ENCODE results near the gene GPX5. TPM values are rescaled to one million over a fixed set of nuclear protein-coding genes. Genes with fewer than 3 reads are reported as not detected.

Gene GPX5
- total RNA-seq, 1 experiment from 2014 or later, result not detected

- POLR2A ChIA-PET, result no interaction called here
These were observed 57.8 kb downstream of the GPX5 start for GRCh38 chr6:28583463-28583862.

More at GRCh38 chr6:28583463-28583862, 57.8 kb downstream of the GPX5 start:
- no peak overlapping the region for H3K27ac ChIP-seq (ENCODE audit: low read length)
- TF ChIP-seq POLR2AphosphoS5 (IDR thresholded peaks at IDR 0.05; ENCODE audit: low read depth, low read length) (no peak), TCF7L2 (IDR thresholded peaks at IDR 0.05; ENCODE audit: low read depth, low read length) (no peak), REST (IDR thresholded peaks at IDR 0.05; ENCODE audit: insufficient read depth in 1 of 2, low read depth in 2 of 2, low read length in 1 of 2) (no peak), CTCF (IDR thresholded peaks at IDR 0.05) (no peak), SIN3A (IDR thresholded peaks at IDR 0.05; ENCODE audit: borderline replicate concordance, insufficient read depth, low read depth, low read length) (no peak)
- CTCF ChIA-PET, result no interaction called here
- intact Hi-C loops (cut with micrococcal nuclease; ENCODE audit: unreplicated experiment) (no loop called here), in situ Hi-C loops (cut with HindIII; ENCODE audit: low pct_unique_long_range_greater_than_20kb, low sequenced_read_pairs) (no loop called here)
- H3K4me1 ChIP-seq (ENCODE audit: control insufficient read depth, insufficient read depth, low read length), result peaks cover 8% of the 10 kb centered on the region; the same call in 1 of the 2 replicates
- no peaks in the 10 kb centered on the region for H3K9me3 ChIP-seq (ENCODE audit: control insufficient read depth, insufficient read depth, low read depth, low read length)
- no peak for DNase-seq (ENCODE audit: low read depth, low spot score)
- no peak overlapping the region for H3K4me3 ChIP-seq (ENCODE audit: low read depth in 2 of 2, low read length in 2 of 2)
- no peak for ATAC-seq
- BruUV-seq (replicated peaks), result no TSS peak
- H3K27me3 ChIP-seq (ENCODE audit: control insufficient read depth, insufficient read depth, low read length), result no peaks in the 10 kb centered on the region
- H3K36me3 ChIP-seq (ENCODE audit: control insufficient read depth, insufficient read depth, low read length), result no peaks in the 10 kb centered on the region

Other genes starting within 250 kb of the GPX5 start
- 7.6 TPM for gene PGBD1, start 244.3 kb upstream of the GPX5 start, total RNA-seq (2021; ENCODE audit: unreplicated experiment)
- gene ZSCAN31, start 189.7 kb upstream of the GPX5 start, total RNA-seq (2021; ENCODE audit: unreplicated experiment), result 10.4 TPM
- 7.0 TPM for gene ZKSCAN3, start 175.9 kb upstream of the GPX5 start, total RNA-seq (2021; ENCODE audit: unreplicated experiment)
- 3.2 TPM for gene ZSCAN12, start 126.1 kb upstream of the GPX5 start, total RNA-seq (2021; ENCODE audit: unreplicated experiment)
- gene ZSCAN23, start 82.4 kb upstream of the GPX5 start, total RNA-seq (2021; ENCODE audit: unreplicated experiment), result 1.6 TPM
- not detected for gene GPX6, start 10.1 kb upstream of the GPX5 start, total RNA-seq (2021; ENCODE audit: unreplicated experiment)